ENCODE measurements around the gene KLHDC3. TPM values are rescaled to one million over a fixed set of nuclear protein-coding genes. Genes with fewer than 3 reads are reported as not detected.
A peak's percentile ranks its signal among the peaks of the same experiment; 100 is the strongest.

Gene KLHDC3
- total RNA-seq, 1 experiment from 2014 or later, result 53.7 TPM

DNA sequence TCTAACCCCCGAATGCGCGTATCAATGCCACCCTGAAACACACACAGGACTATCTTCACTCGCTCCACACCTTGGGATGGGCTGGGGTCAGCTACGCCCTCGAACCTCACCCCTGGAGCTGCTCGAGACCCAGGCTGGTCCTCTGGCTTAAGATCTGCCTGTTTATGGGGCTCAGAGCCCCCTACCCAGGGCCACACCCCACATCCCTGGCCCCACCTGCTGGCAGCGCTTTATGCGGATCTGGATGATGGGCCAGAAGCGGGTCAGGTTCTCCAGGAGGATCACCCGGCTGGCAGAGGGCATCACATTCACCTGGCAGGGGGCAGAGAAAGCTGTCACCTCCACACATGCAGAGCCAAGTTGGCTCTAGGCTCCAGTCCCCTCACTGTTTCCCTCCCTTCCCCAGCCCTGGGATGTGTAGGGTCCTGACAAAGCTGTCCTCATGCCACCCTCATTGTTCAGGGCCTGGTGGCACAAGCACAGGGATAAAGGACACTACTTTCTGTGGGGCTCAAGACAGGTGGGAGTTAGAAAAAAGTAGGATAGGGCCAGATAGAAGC, 31.4 kb downstream of the KLHDC3 start:
- no peaks in the 10 kb centered on the region for H3K9me2 ChIP-seq (replicated peaks; ENCODE audit: insufficient read depth, low read length)
- H3K4me1 ChIP-seq (ENCODE audit: low read length), result no peaks in the 10 kb centered on the region
- no peak overlapping the region for H3K4me3 ChIP-seq (ENCODE audit: low read length)
- no peak overlapping the region for H3K27ac ChIP-seq (ENCODE audit: low read length)
- no peak overlapping the region for H3K4me2 ChIP-seq (ENCODE audit: low read depth, low read length, poor library complexity, severe bottlenecking)
- H3K9ac ChIP-seq (ENCODE audit: low read length), result no peak overlapping the region
- no peaks in the 10 kb centered on the region for H3K79me2 ChIP-seq (ENCODE audit: low read length)
- H4K20me1 ChIP-seq (ENCODE audit: insufficient read depth, low read depth, low read length), result no peaks in the 10 kb centered on the region
- H2AFZ ChIP-seq (ENCODE audit: low read length), result no peak overlapping the region
- peaks cover 12% of the 10 kb centered on the region; the same call in 1 of the 2 replicates for H3K36me3 ChIP-seq (ENCODE audit: insufficient read depth, low read length)
- no peak for DNase-seq
- H3K9me3 ChIP-seq (ENCODE audit: low read length), result no peaks in the 10 kb centered on the region
- H3K27me3 ChIP-seq (ENCODE audit: low read length), result no peaks in the 10 kb centered on the region

GRCh38 chr6:43047998-43048397, 33.9 kb downstream of the KLHDC3 start:
- Histone ChIP-seq H3K36me3 (ENCODE audit: insufficient read depth, low read length) (peaks cover 9% of the 10 kb centered on the region; the same call in 1 of the 2 replicates), H4K20me1 (ENCODE audit: insufficient read depth, low read depth, low read length) (no peaks in the 10 kb centered on the region), H3K9me3 (ENCODE audit: low read length) (no peaks in the 10 kb centered on the region)

GRCh38 chr6:43050981-43051380, 36.9 kb downstream of the KLHDC3 start:
- Histone ChIP-seq H3K36me3 (ENCODE audit: insufficient read depth, low read length) (peaks cover 11% of the 10 kb centered on the region; the same call in 1 of the 2 replicates), H3K9ac (ENCODE audit: low read length) (no peak overlapping the region), H2AFZ (ENCODE audit: low read length) (no peak overlapping the region)

More at GRCh38 chr6:43047998-43048397, 33.9 kb downstream of the KLHDC3 start:
- H3K4me3 ChIP-seq (ENCODE audit: low read length), result no peak overlapping the region
- no peaks in the 10 kb centered on the region for H3K27me3 ChIP-seq (ENCODE audit: low read length)
- H2AFZ ChIP-seq (ENCODE audit: low read length), result no peak overlapping the region
- H3K9ac ChIP-seq (ENCODE audit: low read length), result no peak overlapping the region
- H3K4me1 ChIP-seq (ENCODE audit: low read length), result peaks cover 18% of the 10 kb centered on the region
- H3K9me2 ChIP-seq (replicated peaks; ENCODE audit: insufficient read depth, low read length), result no peaks in the 10 kb centered on the region
- no peak overlapping the region for H3K4me2 ChIP-seq (ENCODE audit: low read depth, low read length, poor library complexity, severe bottlenecking)
- DNase-seq, result no peak
- H3K79me2 ChIP-seq (ENCODE audit: low read length), result peaks cover 16% of the 10 kb centered on the region
- no peak overlapping the region for H3K27ac ChIP-seq (ENCODE audit: low read length)

DNA sequence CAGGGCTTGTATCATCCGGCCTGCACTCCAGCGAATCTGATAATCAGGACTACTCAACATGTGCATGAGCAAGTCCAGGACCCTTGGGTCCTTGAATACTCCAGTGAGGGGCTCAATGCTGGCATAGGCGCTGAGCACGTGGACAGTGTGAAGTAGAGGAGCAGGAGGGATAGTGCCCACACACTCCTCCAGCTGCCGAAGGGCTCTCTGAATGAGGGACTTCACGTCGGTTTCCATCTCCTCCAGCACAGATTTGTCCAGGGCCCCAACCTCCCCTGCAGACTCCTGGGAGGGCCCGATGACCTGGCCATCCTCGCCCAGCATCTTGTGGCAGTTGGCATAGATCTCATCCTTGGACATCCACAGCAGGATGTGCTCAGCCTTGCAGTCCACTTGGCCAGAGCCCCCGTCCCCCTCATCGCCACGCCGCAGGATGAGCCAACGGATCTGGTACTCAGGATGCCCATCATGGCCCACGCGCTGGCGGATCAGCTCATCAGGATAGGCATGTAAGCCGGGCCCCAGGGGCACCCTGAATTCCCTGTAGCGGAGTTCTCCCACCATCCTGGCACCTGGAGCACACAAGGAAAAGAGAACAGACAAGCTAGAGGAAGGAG, 38.3 kb downstream of the KLHDC3 start:
- no peak overlapping the region for H2AFZ ChIP-seq (ENCODE audit: low read length)
- H3K27me3 ChIP-seq (ENCODE audit: low read length), result no peaks in the 10 kb centered on the region
- no peak overlapping the region; the same call in 1 of the 2 replicates for H3K27ac ChIP-seq (ENCODE audit: low read length)
- peak overlapping the region; percentile 100 for H3K4me2 ChIP-seq (ENCODE audit: low read depth, low read length, poor library complexity, severe bottlenecking)
- peaks cover 21% of the 10 kb centered on the region for H3K79me2 ChIP-seq (ENCODE audit: low read length)
- peaks cover 26% of the 10 kb centered on the region for H3K4me1 ChIP-seq (ENCODE audit: low read length)
- no peaks in the 10 kb centered on the region for H4K20me1 ChIP-seq (ENCODE audit: insufficient read depth, low read depth, low read length)
- H3K36me3 ChIP-seq (ENCODE audit: insufficient read depth, low read length), result peaks cover 13% of the 10 kb centered on the region; the same call in 1 of the 2 replicates
- peak overlapping the region; percentile 99 for H3K4me3 ChIP-seq (ENCODE audit: low read length)
- DNase-seq, result no peak
- no peaks in the 10 kb centered on the region for H3K9me2 ChIP-seq (replicated peaks; ENCODE audit: insufficient read depth, low read length)
- H3K9me3 ChIP-seq (ENCODE audit: low read length), result no peaks in the 10 kb centered on the region
- peak overlapping the region; percentile 98 for H3K9ac ChIP-seq (ENCODE audit: low read length)

More at GRCh38 chr6:43050981-43051380, 36.9 kb downstream of the KLHDC3 start:
- no peak overlapping the region for H3K4me2 ChIP-seq (ENCODE audit: low read depth, low read length, poor library complexity, severe bottlenecking)
- peaks cover 21% of the 10 kb centered on the region for H3K79me2 ChIP-seq (ENCODE audit: low read length)
- no peak overlapping the region for H3K27ac ChIP-seq (ENCODE audit: low read length)
- no peak for DNase-seq
- peaks cover 26% of the 10 kb centered on the region for H3K4me1 ChIP-seq (ENCODE audit: low read length)
- H3K27me3 ChIP-seq (ENCODE audit: low read length), result no peaks in the 10 kb centered on the region
- H3K4me3 ChIP-seq (ENCODE audit: low read length), result no peak overlapping the region
- no peaks in the 10 kb centered on the region for H4K20me1 ChIP-seq (ENCODE audit: insufficient read depth, low read depth, low read length)
- H3K9me2 ChIP-seq (replicated peaks; ENCODE audit: insufficient read depth, low read length), result no peaks in the 10 kb centered on the region
- no peaks in the 10 kb centered on the region for H3K9me3 ChIP-seq (ENCODE audit: low read length)

- Histone ChIP-seq H3K4me1 (ENCODE audit: low read length) (peaks cover 30% of the 10 kb centered on the region), H3K36me3 (ENCODE audit: insufficient read depth, low read length) (peaks cover 13% of the 10 kb centered on the region; the same call in 1 of the 2 replicates), H3K4me2 (ENCODE audit: low read depth, low read length, poor library complexity, severe bottlenecking) (peak overlapping the region; percentile 100), H3K27ac (ENCODE audit: low read length) (peak overlapping the region; percentile 69), H3K27me3 (ENCODE audit: low read length) (no peaks in the 10 kb centered on the region), H3K79me2 (ENCODE audit: low read length) (peaks cover 27% of the 10 kb centered on the region), H2AFZ (ENCODE audit: low read length) (peak overlapping the region; percentile 50), H3K9me3 (ENCODE audit: low read length) (no peaks in the 10 kb centered on the region), H3K9ac (ENCODE audit: low read length) (peak overlapping the region; percentile 98), H3K9me2 (replicated peaks; ENCODE audit: insufficient read depth, low read length) (no peaks in the 10 kb centered on the region), H3K4me3 (ENCODE audit: low read length) (peak overlapping the region; percentile 99), H4K20me1 (ENCODE audit: insufficient read depth, low read depth, low read length) (no peaks in the 10 kb centered on the region)
- peak; percentile 64 for DNase-seq
These were observed 38.9 kb downstream of the KLHDC3 start for GRCh38 chr6:43052842-43053544.

- no peaks in the 10 kb centered on the region for H3K27me3 ChIP-seq (ENCODE audit: low read length)
- H3K27ac ChIP-seq (ENCODE audit: low read length), result peak within 1 kb of the TSS; percentile 69
- H3K4me2 ChIP-seq (ENCODE audit: low read depth, low read length, poor library complexity, severe bottlenecking), result peak within 1 kb of the TSS; percentile 100
- peaks cover 33% of the 10 kb centered on the region for H3K79me2 ChIP-seq (ENCODE audit: low read length)
- H3K4me3 ChIP-seq (ENCODE audit: low read length), result peak within 1 kb of the TSS; percentile 99
- H2AFZ ChIP-seq (ENCODE audit: low read length), result peak within 1 kb of the TSS; percentile 50
- peak; percentile 97 for DNase-seq
- H3K9me3 ChIP-seq (ENCODE audit: low read length), result no peaks in the 10 kb centered on the region
- H3K4me1 ChIP-seq (ENCODE audit: low read length), result peaks cover 36% of the 10 kb centered on the region
- H3K36me3 ChIP-seq (ENCODE audit: insufficient read depth, low read length), result 0 out of 2 replicates have a peak, but pooled peaks cover 9% of the 10 kb centered on the region
- H3K9me2 ChIP-seq (replicated peaks; ENCODE audit: insufficient read depth, low read length), result no peaks in the 10 kb centered on the region
- no peaks in the 10 kb centered on the region for H4K20me1 ChIP-seq (ENCODE audit: insufficient read depth, low read depth, low read length)
- peak within 1 kb of the TSS; percentile 98 for H3K9ac ChIP-seq (ENCODE audit: low read length)
These were observed 39.6 kb downstream of the KLHDC3 start, which contains the start of gene CUL7 for GRCh38 chr6:43053545-43054205. CUL7 (minus strand) TSS chr6:43053851; CDS start chr6:43052788, 1,063 bp downstream.

- peaks cover 39% of the 10 kb centered on the region for H3K79me2 ChIP-seq (ENCODE audit: low read length)
- H3K9ac ChIP-seq (ENCODE audit: low read length), result peak overlapping the region; percentile 98
- H3K4me3 ChIP-seq (ENCODE audit: low read length), result peak overlapping the region; percentile 99
- no peaks in the 10 kb centered on the region for H4K20me1 ChIP-seq (ENCODE audit: insufficient read depth, low read depth, low read length)
- no peaks in the 10 kb centered on the region for H3K9me2 ChIP-seq (replicated peaks; ENCODE audit: insufficient read depth, low read length)
- no peaks in the 10 kb centered on the region for H3K9me3 ChIP-seq (ENCODE audit: low read length)
- H3K4me2 ChIP-seq (ENCODE audit: low read depth, low read length, poor library complexity, severe bottlenecking), result peak overlapping the region; percentile 100
- H3K4me1 ChIP-seq (ENCODE audit: low read length), result peaks cover 36% of the 10 kb centered on the region
- no peak for DNase-seq
- H3K36me3 ChIP-seq (ENCODE audit: insufficient read depth, low read length), result 0 out of 2 replicates have a peak, but pooled peaks cover 9% of the 10 kb centered on the region
- H2AFZ ChIP-seq (ENCODE audit: low read length), result no peak overlapping the region
- no peaks in the 10 kb centered on the region for H3K27me3 ChIP-seq (ENCODE audit: low read length)
- no peak overlapping the region for H3K27ac ChIP-seq (ENCODE audit: low read length)
These were observed 40.3 kb downstream of the KLHDC3 start for GRCh38 chr6:43054206-43054943.
